WTC11 (cell line): Measurements from ENCODE around the gene FUCA1.

Experiments
- CTCF ChIP-seq: fragments of 200-600 bp; IDR thresholded peaks from 2 replicates; pipeline ENCODE4 v1.8.0; 2022; ENCODE audit warnings: antibody characterized with exemption
- E2F5 ChIP-seq: sonication (generic); formaldehyde crosslinking; IDR thresholded peaks from 2 replicates; pipeline ENCODE4 v1.8.1; 2022; ENCODE audit warnings: mild to moderate bottlenecking, moderate library complexity, missing genetic modification reagents
- ESRRA ChIP-seq: sonication (generic); formaldehyde crosslinking; IDR thresholded peaks from 2 replicates; pipeline ENCODE4 v1.8.1; 2022; ENCODE audit warnings: mild to moderate bottlenecking, missing genetic modification reagents, borderline replicate concordance
- NR2C2 ChIP-seq: sonication (generic); formaldehyde crosslinking; IDR thresholded peaks from 2 replicates; pipeline ENCODE4 v1.8.0; 2022; ENCODE audit warnings: mild to moderate bottlenecking, missing genetic modification reagents
- USF1 ChIP-seq: sonication (generic); formaldehyde crosslinking; IDR thresholded peaks from 2 replicates; pipeline ENCODE4 v1.8.0; 2022; ENCODE audit warnings: mild to moderate bottlenecking, missing genetic modification reagents
- USF2 ChIP-seq: sonication (generic); formaldehyde crosslinking; IDR thresholded peaks from 2 replicates; pipeline ENCODE4 v1.8.1; 2023; ENCODE audit warnings: mild to moderate bottlenecking, missing genetic modification reagents, moderate library complexity
- ZBTB21 ChIP-seq: sonication (generic); formaldehyde crosslinking; IDR thresholded peaks from 2 replicates; pipeline ENCODE4 v1.8.1; 2023; ENCODE audit warnings: mild to moderate bottlenecking, missing genetic modification reagents, borderline replicate concordance
- ZBTB43 ChIP-seq: sonication (generic); formaldehyde crosslinking; IDR thresholded peaks from 2 replicates; pipeline ENCODE4 v1.8.1; 2023; ENCODE audit warnings: mild to moderate bottlenecking, missing genetic modification reagents
- ZNF121 ChIP-seq: sonication (generic); formaldehyde crosslinking; IDR thresholded peaks from 2 replicates; pipeline ENCODE4 v1.8.0; 2023; ENCODE audit warnings: missing genetic modification reagents
- ZNF423 ChIP-seq: fragments of 250-450 bp; sonication (Bioruptor Pico); IDR thresholded peaks from 2 replicates; pipeline ENCODE4 v2.1.2; 2022; ENCODE audit warnings: mild to moderate bottlenecking, moderate library complexity

- no peak for TF ChIP-seq CTCF
- TF ChIP-seq E2F5 = no peak
- no peak for TF ChIP-seq NR2C2 (CRISPR knock-in tag)
- no peak for TF ChIP-seq ZBTB43 (CRISPR knock-in tag)
- TF ChIP-seq ESRRA = no peak
- no peak for TF ChIP-seq ZNF121
- no peak for TF ChIP-seq USF2 (CRISPR knock-in tag)
- no peak for TF ChIP-seq ZBTB21 (CRISPR knock-in tag)
- TF ChIP-seq USF1 (CRISPR knock-in tag) = no peak
- no peak for TF ChIP-seq ZNF423 (CRISPR knock-in tag)
These were observed 10.6 kb upstream of the FUCA1 start for GRCh38 chr1:23878668-23879067.
